OCI-LY7 (cell line): Measurements from ENCODE around the gene DMXL2.

Source experiments
- CTCF ChIP-seq: fragments of 200-600 bp; sonication (generic); conservative IDR thresholded peaks from 2 replicates; pipeline ENCODE4 v1.5.1; 2014; ENCODE audit warnings: mild to moderate bottlenecking, antibody characterized with exemption, low read length, moderate library complexity, mixed read lengths
- EZH2phosphoT487 ChIP-seq: fragments of 200-600 bp; sonication (generic); IDR thresholded peaks from 2 replicates; pipeline ENCODE4 v1.6.1; 2018; ENCODE audit warnings: low read depth, borderline replicate concordance, mild to moderate bottlenecking, mixed run types, antibody characterized with exemption, low read length, moderate library complexity, mixed read lengths

- TF ChIP-seq CTCF (no peak), EZH2phosphoT487 (no peak)
Measured at GRCh38 chr15:51475736-51476135, 146.8 kb downstream of the DMXL2 start.
